H1 (cell line): ENCODE data around the gene PIGL. TPM values are rescaled to one million over a fixed set of nuclear protein-coding genes. Genes with fewer than 3 reads are reported as not detected.
A peak's percentile ranks its signal among the peaks of the same experiment; 100 is the strongest.

ENCODE experiments used
- CBX8 ChIP-seq: fragments of 300-800, 300-1000 bp; sonication (generic); IDR thresholded peaks from 2 replicates; pipeline ENCODE4 v1.7.1; 2016; ENCODE audit warnings: low read depth, low read length, borderline replicate concordance
- HDAC6 ChIP-seq: IDR thresholded peaks from one replicate; pipeline ENCODE4 v1.7.1; 2012; ENCODE audit warnings: low read depth, mild to moderate bottlenecking, inconsistent platforms, low read length, moderate library complexity
- NANOG ChIP-seq: IDR thresholded peaks from 2 replicates; pipeline ENCODE4 v1.6.1; 2011; ENCODE audit warnings: low read length, low read depth, mild to moderate bottlenecking, inconsistent platforms; ENCODE audit not compliant: insufficient read depth, poor library complexity, severe bottlenecking
- SAP30 ChIP-seq: fragments of 300-600 bp; sonication (generic); IDR thresholded peaks from 2 replicates; pipeline ENCODE4 v1.7.1; 2012; ENCODE audit warnings: low read length, moderate library complexity, mild to moderate bottlenecking, inconsistent platforms; ENCODE audit not compliant: insufficient read depth, insufficient replicate concordance
- SP1 ChIP-seq: IDR thresholded peaks from 2 replicates; pipeline ENCODE4 v1.6.1; 2011; ENCODE audit warnings: low read depth, low read length
- TAF7 ChIP-seq: optimal IDR thresholded peaks from 2 replicates; pipeline ENCODE3; 2011; ENCODE audit warnings: low read depth, mild to moderate bottlenecking, inconsistent platforms, low read length, moderate library complexity, borderline replicate concordance
- TCF12 ChIP-seq: IDR thresholded peaks from 2 replicates; pipeline ENCODE4 v1.6.1; 2011; ENCODE audit warnings: low read depth, mild to moderate bottlenecking, low read length
- polyA plus RNA-seq, 7 experiments: library from polyadenylated mRNA; depleted of rRNA in 3 of 7; stranded (reverse) in 5 of 7; unstranded in 2 of 7; fragments of >200 nt in 5 of 7; fragments of 200-250 nt in 2 of 7; gene quantifications; 1 replicate in 5 of 7; 2 replicates in 1 of 7; 4 replicates in 1 of 7; pipeline versions ENCODE4 v1.2.1 to v1.2.3, GENCODE V29; 2011 to 2013; ENCODE audit warnings: missing spikeins in 2 of 7, mixed read lengths in 2 of 7
- total RNA-seq: library from RNA; stranded (reverse); fragmentation: NEBNext Ultra II Directional; extraction: Animal tissue kit (Norgen Biotek cat#: 25700); gene quantifications from 2 replicates; pipeline ENCODE4 v1.2.1, GENCODE V29; 2021
- TF ChIP-seq, protein P1 (sequence below): IDR thresholded peaks from 2 replicates; pipeline ENCODE4 v1.6.1; 2011; ENCODE audit warnings: low read depth, mild to moderate bottlenecking, low read length; ENCODE audit not compliant: insufficient read depth

The PIGL gene
- total and polyA plus RNA-seq, 2 of the 8 experiments (the other 6 are each of a cell fraction or from before 2014, with no cell fraction given) = 28.4 to 30.8 TPM

DNA sequence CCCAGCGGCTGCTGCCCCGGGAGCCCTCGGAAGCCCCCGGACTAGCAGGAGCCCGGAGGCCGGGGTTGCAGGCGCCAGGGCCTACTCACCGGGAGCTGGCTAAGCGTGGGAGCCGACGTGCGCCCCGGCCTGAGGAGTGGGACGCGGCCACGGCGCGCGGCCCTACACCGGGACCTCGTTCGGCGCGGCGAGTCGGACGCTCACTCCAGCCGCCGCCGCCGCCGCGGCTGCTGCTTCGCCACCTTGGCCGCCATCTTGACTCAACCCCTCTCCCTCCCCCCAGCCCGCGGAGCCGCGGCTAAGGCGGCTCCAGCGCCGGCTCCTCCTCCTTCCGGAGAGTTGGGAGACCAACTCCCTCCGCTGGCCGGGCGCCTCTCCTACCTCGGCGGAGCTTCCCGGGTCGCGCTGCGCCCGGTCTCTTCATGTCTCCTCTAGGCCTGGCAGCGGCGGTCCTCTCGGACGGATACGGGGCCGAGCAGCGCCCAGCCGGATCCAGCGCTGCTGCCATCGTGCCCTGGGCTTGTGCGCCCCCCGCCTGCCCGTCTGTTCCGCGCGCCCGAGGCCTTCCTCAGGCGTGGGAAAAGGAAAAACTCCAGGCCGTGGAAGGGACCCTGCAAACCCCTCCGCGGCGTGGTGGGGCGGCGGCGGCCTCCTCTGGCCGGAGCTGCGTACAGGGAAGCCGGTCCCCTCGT is 1.6 kb upstream of the PIGL start, which contains the start of gene NCOR1 (continued):
- TF ChIP-seq, protein P1, sequence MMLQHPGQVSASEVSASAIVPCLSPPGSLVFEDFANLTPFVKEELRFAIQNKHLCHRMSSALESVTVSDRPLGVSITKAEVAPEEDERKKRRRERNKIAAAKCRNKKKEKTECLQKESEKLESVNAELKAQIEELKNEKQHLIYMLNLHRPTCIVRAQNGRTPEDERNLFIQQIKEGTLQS = no peak
- TF ChIP-seq CBX8 = no peak
- TF ChIP-seq TCF12 = no peak
- no peak for TF ChIP-seq NANOG
- no peak for TF ChIP-seq HDAC6
- TF ChIP-seq TAF7 = peak; percentile 86
- 0 out of 2 replicates have a peak, but pooled peaks have one; percentile 22 for TF ChIP-seq SP1
- no peak for TF ChIP-seq SAP30
